H9 (cell line): ENCODE measurements around the gene ZSCAN2. TPM values are rescaled to one million over a fixed set of nuclear protein-coding genes. Genes with fewer than 3 reads are reported as not detected.
"Not testable (repeated sequence)": the region's sequence is repeated elsewhere in the genome, so short reads cannot be mapped to it uniquely, and the experiment has no call there.

Experiments
- DNase-seq: peaks from one replicate; pipeline ENCODE4 v3.0.0-alpha.2; 2017
- H2AFZ ChIP-seq: one replicate; pipeline ENCODE4 v1.6.1; 2013; ENCODE audit warnings: mild to moderate bottlenecking, low read length, control low read depth, moderate library complexity
- H2AK5ac ChIP-seq: 2 replicates; pipeline ENCODE4 v1.6.1; 2013; ENCODE audit warnings: low read length, control low read depth, mixed read lengths; ENCODE audit not compliant: insufficient read length
- H2BK120ac ChIP-seq: one replicate; pipeline ENCODE4 v1.6.1; 2013; ENCODE audit warnings: low read depth, mild to moderate bottlenecking, low read length, control low read depth, inconsistent platforms; ENCODE audit not compliant: poor library complexity, severe bottlenecking
- H2BK12ac ChIP-seq: 2 replicates; pipeline ENCODE4 v1.6.1; 2013; ENCODE audit warnings: low read length, control low read depth, mixed read lengths, low read depth; ENCODE audit not compliant: insufficient read length
- H2BK15ac ChIP-seq: 2 replicates; pipeline ENCODE4 v1.6.1; 2013; ENCODE audit warnings: low read depth, low read length, control low read depth
- H2BK20ac ChIP-seq: one replicate; pipeline ENCODE4 v1.6.1; 2013; ENCODE audit warnings: low read depth, mild to moderate bottlenecking, low read length, control low read depth, inconsistent platforms; ENCODE audit not compliant: poor library complexity, severe bottlenecking
- H2BK5ac ChIP-seq: 2 replicates; pipeline ENCODE4 v1.6.1; 2013; ENCODE audit warnings: low read length, control low read depth, mixed read lengths; ENCODE audit not compliant: insufficient read length
- H3K14ac ChIP-seq: 2 replicates; pipeline ENCODE4 v1.6.1; 2013; ENCODE audit warnings: low read length, control low read depth; ENCODE audit not compliant: insufficient read depth
- H3K18ac ChIP-seq: 2 replicates; pipeline ENCODE4 v1.6.1; 2013; ENCODE audit warnings: low read depth, mild to moderate bottlenecking, mixed read lengths, low read length, control low read depth; ENCODE audit not compliant: insufficient read length
- H3K23ac ChIP-seq: 2 replicates; pipeline ENCODE4 v1.6.1; 2013; ENCODE audit warnings: low read length, control low read depth, mixed read lengths, low read depth; ENCODE audit not compliant: insufficient read length
- H3K23me2 ChIP-seq: 2 replicates; pipeline ENCODE4 v1.6.1; 2013; ENCODE audit warnings: low read depth, mild to moderate bottlenecking, mixed read lengths, low read length, control low read depth; ENCODE audit not compliant: insufficient read length, poor library complexity, severe bottlenecking
- H3K27ac ChIP-seq: 2 replicates; pipeline ENCODE4 v1.5.1; 2013; ENCODE audit warnings: low read length, control low read depth, mixed read lengths, low read depth; ENCODE audit not compliant: insufficient read length
- H3K27me3 ChIP-seq: 2 replicates; pipeline ENCODE4 v1.6.1; 2013; ENCODE audit warnings: low read length, control low read depth, inconsistent platforms; ENCODE audit not compliant: insufficient read depth
- H3K4ac ChIP-seq: 2 replicates; pipeline ENCODE4 v1.6.1; 2013; ENCODE audit warnings: low read depth, mild to moderate bottlenecking, control low read depth, inconsistent platforms, low read length, moderate library complexity
- H3K4me1 ChIP-seq: 2 replicates; pipeline ENCODE4 v1.6.1; 2013; ENCODE audit warnings: low read length, control low read depth, inconsistent platforms; ENCODE audit not compliant: insufficient read depth
- H3K4me2 ChIP-seq: 2 replicates; pipeline ENCODE4 v1.6.1; 2013; ENCODE audit warnings: low read length, control low read depth, mixed read lengths; ENCODE audit not compliant: insufficient read length, insufficient read depth
- H3K56ac ChIP-seq: 2 replicates; pipeline ENCODE4 v1.6.1; 2013; ENCODE audit warnings: low read depth, mild to moderate bottlenecking, mixed read lengths, low read length, control low read depth; ENCODE audit not compliant: insufficient read length
- H3K79me1 ChIP-seq: 2 replicates; pipeline ENCODE4 v1.6.1; 2013; ENCODE audit warnings: low read depth, mild to moderate bottlenecking, moderate library complexity, low read length, control low read depth, inconsistent platforms; ENCODE audit not compliant: insufficient read depth, poor library complexity, severe bottlenecking
- H3K79me2 ChIP-seq: 2 replicates; pipeline ENCODE4 v1.6.1; 2013; ENCODE audit warnings: low read length, control low read depth, inconsistent platforms; ENCODE audit not compliant: insufficient read depth
- H3K9ac ChIP-seq: 2 replicates; pipeline ENCODE4 v1.6.1; 2013; ENCODE audit warnings: low read length, control low read depth, mixed read lengths; ENCODE audit not compliant: insufficient read length; ENCODE audit errors: extremely low read depth
- H3K9me3 ChIP-seq: one replicate; pipeline ENCODE4 v1.6.1; 2013; ENCODE audit warnings: low read depth, low read length, inconsistent platforms; ENCODE audit not compliant: control insufficient read depth
- H3T11ph ChIP-seq: one replicate; pipeline ENCODE4 v1.6.1; 2013; ENCODE audit warnings: mild to moderate bottlenecking, low read length, control low read depth, inconsistent platforms
- H4K20me1 ChIP-seq: one replicate; pipeline ENCODE4 v1.6.1; 2013; ENCODE audit not compliant: control insufficient read depth, insufficient read length, insufficient read depth
- H4K5ac ChIP-seq: 2 replicates; pipeline ENCODE4 v1.6.1; 2013; ENCODE audit warnings: low read depth, mild to moderate bottlenecking, mixed read lengths, low read length, control low read depth; ENCODE audit not compliant: insufficient read length
- H4K8ac ChIP-seq: replicated peaks from 2 replicates; pipeline ENCODE4 v1.6.1; 2013; ENCODE audit warnings: low read length, control low read depth, mixed read lengths, low read depth; ENCODE audit not compliant: insufficient read length
- H4K91ac ChIP-seq: 2 replicates; pipeline ENCODE4 v1.6.1; 2013; ENCODE audit warnings: low read depth, mild to moderate bottlenecking, moderate library complexity, mixed read lengths, low read length, control low read depth; ENCODE audit not compliant: insufficient read length
- H3K27ac Mint-ChIP-seq, 3 experiments: 2 replicates in 2 of 3; 3 replicates in 1 of 3; pipeline ENCODE4 v1.8.0; 2020 to 2021; ENCODE audit warnings: mixed read lengths in 3 of 3, mild to moderate bottlenecking in 1 of 3, moderate library complexity in 1 of 3
- H3K27me3 Mint-ChIP-seq: 2 replicates; pipeline ENCODE4 v1.8.0; 2021; ENCODE audit warnings: low read depth, mild to moderate bottlenecking, moderate library complexity, mixed read lengths
- H3K36me3 Mint-ChIP-seq, 3 experiments: 2 replicates in 2 of 3; 3 replicates in 1 of 3; pipeline ENCODE4 v1.8.0; 2020 to 2021; ENCODE audit warnings: low read depth in 3 of 3, mixed read lengths in 3 of 3; ENCODE audit not compliant: insufficient read depth in 1 of 3
- H3K4me1 Mint-ChIP-seq, 2 experiments: 2 replicates each; pipeline ENCODE4 v1.8.0; 2020; ENCODE audit warnings: mixed read lengths in 2 of 2
- H3K4me3 Mint-ChIP-seq, 2 experiments: 2 replicates in 1 of 2; 3 replicates in 1 of 2; pipeline ENCODE4 v1.8.0; 2020 to 2021; ENCODE audit warnings: mild to moderate bottlenecking in 2 of 2, mixed read lengths in 2 of 2, moderate library complexity in 1 of 2
- H3K9me3 Mint-ChIP-seq, 2 experiments: 2 replicates in 1 of 2; 3 replicates in 1 of 2; pipeline ENCODE4 v1.8.0; 2020; ENCODE audit warnings: mild to moderate bottlenecking in 2 of 2, mixed read lengths in 2 of 2, moderate library complexity in 1 of 2
- WGBS: extraction: QIAGEN DNeasy Blood & Tissue Kit; methylation state at CpG from one replicate; pipeline ENCODE4 v1.1.7; 2013; ENCODE audit warnings: missing lambda C conversion rate, low lambda C conversion rate, mixed read lengths; ENCODE audit not compliant: insufficient read length; ENCODE audit errors: extremely low coverage; 5-methylcytosine and 5-hydroxymethylcytosine counted together
- long read RNA-seq: library from polyadenylated mRNA; unstranded; transcript quantifications from one replicate; pipeline ENCODE4 v2.0.0, GENCODE V29; 2020
- total RNA-seq: library from RNA; stranded (reverse); gene quantifications from 2 replicates; pipeline ENCODE4 v1.2.1, GENCODE V29; 2021
- TF ChIP-seq, protein P1 (sequence below): fragments of 200-600 bp; sonication (generic); conservative IDR thresholded peaks from 3 replicates; pipeline ENCODE4 v1.8.0; 2021; ENCODE audit warnings: antibody characterized with exemption, mild to moderate bottlenecking

ZSCAN2 gene
- total RNA-seq, result 28.4 and 31.2 TPM in 2 replicates
- long read RNA-seq, transcript ZSCAN2-214 (3 exons, 2,242 nt), result major isoform, 61 of 113 reads
- long read RNA-seq, transcript ZSCAN2-207 (3 exons, 3,813 nt), result minor isoform, 18 of 113 reads
- long read RNA-seq, partial matches to known transcripts, result 14 of 113 reads
- long read RNA-seq, other reads (novel, unspliced or antisense), result 14 of 113 reads

DNA sequence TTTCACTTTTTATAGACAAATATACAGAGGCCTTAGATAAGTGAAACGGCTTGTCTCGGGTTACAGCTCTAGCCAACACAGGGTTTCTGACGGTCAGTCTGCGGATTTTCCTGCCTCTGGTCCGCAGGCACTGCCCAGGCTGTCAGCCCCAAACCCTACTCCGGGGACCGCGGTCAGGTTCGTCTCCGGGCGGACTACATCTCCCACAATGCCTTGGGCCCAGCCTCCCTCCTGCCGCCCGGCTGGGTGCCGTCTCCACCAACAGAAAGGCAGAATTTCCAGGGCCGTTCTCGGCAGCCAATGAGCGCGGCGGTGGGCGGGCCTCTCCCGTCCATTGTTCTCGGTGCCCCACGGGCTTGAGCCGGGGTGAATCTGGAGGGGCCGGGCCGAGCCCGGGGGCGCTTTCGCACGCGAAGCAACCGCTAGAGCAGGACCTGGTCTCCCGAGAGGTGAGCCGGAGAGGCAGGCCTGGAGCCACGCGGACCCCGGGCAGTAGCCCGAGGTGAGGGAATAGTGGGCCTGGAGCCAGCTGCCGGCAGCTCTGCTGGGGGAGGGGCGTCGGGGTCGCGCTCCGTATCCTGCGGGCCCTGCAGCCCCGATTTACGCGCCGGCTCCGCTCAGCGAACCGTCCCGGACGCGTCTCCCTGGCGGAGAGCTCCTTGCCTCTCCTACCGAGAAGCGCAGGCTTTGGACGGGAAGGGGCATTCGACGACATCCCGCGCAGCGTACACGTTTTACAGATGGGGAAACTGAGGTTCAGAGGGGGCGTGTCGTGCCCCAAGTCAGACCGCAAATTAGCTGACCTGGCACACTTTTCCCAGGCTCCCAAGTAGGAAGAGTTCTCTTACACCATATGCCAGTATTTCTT lies at the start of gene ZSCAN2:
Gene ZSCAN2, plus strand, starts transcription at position 323 of the 868 bp plus-strand sequence. CDS start 2,919 bp downstream, outside the sequence.
- Histone ChIP-seq H3K4me1 (peaks cover 13% of the 10 kb centered on the region), H3K79me2 (peaks cover 17% of the 10 kb centered on the region; the same call in 1 of the 2 replicates), H4K20me1 (peaks cover 4% of the 10 kb centered on the region), H4K8ac (no peak within 1 kb of the TSS), H3K79me1 (no peaks in the 10 kb centered on the region), H3K14ac (0 out of 2 replicates have a peak within 1 kb of the TSS, but pooled peaks have one; percentile 49), H2BK5ac (no peak within 1 kb of the TSS), H3K9me3 (no peaks in the 10 kb centered on the region), H4K91ac (no peak within 1 kb of the TSS), H3K4me2 (peak within 1 kb of the TSS; percentile 78), H3K27ac (no peak within 1 kb of the TSS), H3K9ac (peak within 1 kb of the TSS; percentile 44), H3K56ac (no peak within 1 kb of the TSS), H2BK20ac (no peak within 1 kb of the TSS), H3K23me2 (peaks cover 7% of the 10 kb centered on the region), H2BK120ac (no peak within 1 kb of the TSS), H2BK15ac (no peak within 1 kb of the TSS), H2BK12ac (no peak within 1 kb of the TSS), H2AK5ac (no peak within 1 kb of the TSS), H3K27me3 (no peaks in the 10 kb centered on the region; the same call in 1 of the 2 replicates), H3T11ph (no peak within 1 kb of the TSS), H3K18ac (peak within 1 kb of the TSS; percentile 64), H2AFZ (peak within 1 kb of the TSS; percentile 33), H3K4ac (no peak within 1 kb of the TSS), H3K23ac (no peak within 1 kb of the TSS), H4K5ac (no peak within 1 kb of the TSS)
- H3K4me1 Mint-ChIP-seq, result peaks cover 34 to 39% of the 10 kb centered on the region in 2 experiments
- TF ChIP-seq, protein P1, sequence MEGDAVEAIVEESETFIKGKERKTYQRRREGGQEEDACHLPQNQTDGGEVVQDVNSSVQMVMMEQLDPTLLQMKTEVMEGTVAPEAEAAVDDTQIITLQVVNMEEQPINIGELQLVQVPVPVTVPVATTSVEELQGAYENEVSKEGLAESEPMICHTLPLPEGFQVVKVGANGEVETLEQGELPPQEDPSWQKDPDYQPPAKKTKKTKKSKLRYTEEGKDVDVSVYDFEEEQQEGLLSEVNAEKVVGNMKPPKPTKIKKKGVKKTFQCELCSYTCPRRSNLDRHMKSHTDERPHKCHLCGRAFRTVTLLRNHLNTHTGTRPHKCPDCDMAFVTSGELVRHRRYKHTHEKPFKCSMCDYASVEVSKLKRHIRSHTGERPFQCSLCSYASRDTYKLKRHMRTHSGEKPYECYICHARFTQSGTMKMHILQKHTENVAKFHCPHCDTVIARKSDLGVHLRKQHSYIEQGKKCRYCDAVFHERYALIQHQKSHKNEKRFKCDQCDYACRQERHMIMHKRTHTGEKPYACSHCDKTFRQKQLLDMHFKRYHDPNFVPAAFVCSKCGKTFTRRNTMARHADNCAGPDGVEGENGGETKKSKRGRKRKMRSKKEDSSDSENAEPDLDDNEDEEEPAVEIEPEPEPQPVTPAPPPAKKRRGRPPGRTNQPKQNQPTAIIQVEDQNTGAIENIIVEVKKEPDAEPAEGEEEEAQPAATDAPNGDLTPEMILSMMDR, result no peak
- H3K27ac Mint-ChIP-seq, result peak within 1 kb of the TSS; percentile 73 to 95 (median 94); a peak in 5 of 7 replicates
- no CpG with 5 or more reads among the region's 68 CpGs for WGBS
- H3K36me3 Mint-ChIP-seq, result peaks cover 21 to 23% (median 22%) of the 10 kb centered on the region in 3 experiments
- peaks cover 36% of the 10 kb centered on the region for H3K27me3 Mint-ChIP-seq
- peaks cover 0 to 3% of the 10 kb centered on the region in 2 experiments; a peak in 1 of 5 replicates for H3K9me3 Mint-ChIP-seq
- peak within 1 kb of the TSS; percentile 86 to 96 for H3K4me3 Mint-ChIP-seq
- DNase-seq, result peak; percentile 98

DNA sequence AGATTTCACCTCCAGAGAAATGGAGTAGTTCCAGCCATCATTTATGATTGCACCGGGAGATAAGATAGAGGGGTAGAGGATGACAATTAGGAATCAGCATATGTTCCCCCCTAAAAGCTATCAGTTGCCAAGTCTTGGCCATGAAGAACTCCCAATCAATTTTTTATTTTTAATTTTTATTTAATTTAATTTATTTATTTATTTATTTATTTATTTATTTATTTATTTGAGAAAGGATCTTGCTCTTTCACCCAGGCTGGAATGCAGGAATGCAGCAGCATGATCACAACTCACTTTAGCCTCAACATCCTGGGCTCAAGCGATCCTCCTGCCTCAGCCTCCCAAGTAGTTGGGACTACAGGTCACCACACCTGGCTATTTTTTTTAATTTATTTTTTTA lies 49.2 kb upstream of the ZSCAN2 start:
- H2BK120ac ChIP-seq, H3K14ac ChIP-seq, H3K4me1 Mint-ChIP-seq, H2BK20ac ChIP-seq, H3K23me2 ChIP-seq, H3K23ac ChIP-seq, H2BK12ac ChIP-seq, H3K4me3 Mint-ChIP-seq, H2BK15ac ChIP-seq, H4K8ac ChIP-seq, H3K9ac ChIP-seq, H3K4me1 ChIP-seq, H3K9me3 Mint-ChIP-seq, H3K27me3 ChIP-seq, H3K4ac ChIP-seq, H2AFZ ChIP-seq, H3K27me3 Mint-ChIP-seq, H3K9me3 ChIP-seq, H2AK5ac ChIP-seq, H3K4me2 ChIP-seq, H4K91ac ChIP-seq, H3T11ph ChIP-seq, H3K27ac ChIP-seq, H3K27ac Mint-ChIP-seq, H3K18ac ChIP-seq, DNase-seq, H3K56ac ChIP-seq, H2BK5ac ChIP-seq, H4K20me1 ChIP-seq, H3K79me1 ChIP-seq, H3K36me3 Mint-ChIP-seq, H4K5ac ChIP-seq, H3K79me2 ChIP-seq: not testable (repeated sequence)
- no CpG with 5 or more reads among the region's 2 CpGs for WGBS
